ENCODE measurements around the gene ATG3. TPM values are rescaled to one million over a fixed set of nuclear protein-coding genes. Genes with fewer than 3 reads are reported as not detected.
"Not testable (repeated sequence)": the region's sequence is repeated elsewhere in the genome, so short reads cannot be mapped to it uniquely, and the experiment has no call there.

The ATG3 gene
- polyA plus RNA-seq, 2 donors, result 13.6 to 43.0 TPM

GRCh38 chr3:112564940-112565305 is 3.2 kb upstream of the ATG3 start:
- Histone ChIP-seq H3K4me3 (ENCODE audit: low read depth in 1 of 2, low read length in 2 of 2) (no peak overlapping the region), H3K9me3 (ENCODE audit: control insufficient read depth in 2 of 2, insufficient read depth in 1 of 2, low read depth in 1 of 2, low read length in 1 of 2) (no peaks in the 10 kb centered on the region), H3K27ac (ENCODE audit: low read depth in 2 of 2, low read length in 1 of 2) (no peak overlapping the region), H3K4me1 (ENCODE audit: control insufficient read depth in 2 of 2, insufficient read depth in 2 of 2, low read length in 1 of 2) (no peaks in the 10 kb centered on the region), H3K36me3 (ENCODE audit: control insufficient read depth in 2 of 2, insufficient read depth in 2 of 2, low read length in 1 of 2) (no peaks in the 10 kb centered on the region), H3K27me3 (ENCODE audit: control insufficient read depth in 1 of 2, insufficient read depth in 2 of 2, low read length in 2 of 2) (no peaks in the 10 kb centered on the region)

DNA sequence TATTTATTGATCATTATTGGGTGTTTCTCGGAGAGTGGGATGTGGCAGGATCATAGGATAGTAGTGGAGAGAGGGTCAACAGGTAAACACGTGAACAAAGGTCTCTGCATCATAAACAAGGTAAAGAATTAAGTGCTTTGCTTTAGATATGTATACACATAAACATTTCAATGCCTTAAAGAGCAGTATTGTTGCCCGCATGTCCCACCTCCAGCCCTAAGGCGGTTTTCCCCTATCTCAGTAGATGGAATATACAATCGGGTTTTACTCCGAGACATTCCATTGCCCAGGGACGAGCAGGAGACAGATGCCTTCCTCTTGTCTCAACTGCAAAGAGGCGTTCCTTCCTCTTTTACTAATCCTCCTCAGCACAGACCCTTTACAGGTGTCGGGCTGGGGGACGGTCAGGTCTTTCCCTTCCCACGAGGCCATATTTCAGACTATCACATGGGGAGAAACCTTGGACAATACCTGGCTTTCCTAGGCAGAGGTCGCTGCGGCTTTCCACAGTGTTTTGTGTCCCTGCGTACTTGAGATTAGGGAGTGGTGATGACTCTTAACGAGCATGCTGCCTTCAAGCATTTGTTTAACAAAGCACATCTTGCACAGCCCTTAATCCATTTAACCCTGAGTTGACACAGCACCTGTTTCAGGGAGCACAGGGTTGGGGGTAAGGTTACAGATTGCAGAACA is 2.6 kb upstream of the ATG3 start:
- H3K9me3 ChIP-seq (ENCODE audit: control insufficient read depth in 2 of 2, insufficient read depth in 1 of 2, low read depth in 1 of 2, low read length in 1 of 2); H3K36me3 ChIP-seq (ENCODE audit: control insufficient read depth in 2 of 2, insufficient read depth in 2 of 2, low read length in 1 of 2); H3K4me1 ChIP-seq (ENCODE audit: control insufficient read depth in 2 of 2, insufficient read depth in 2 of 2, low read length in 1 of 2); H3K27me3 ChIP-seq (ENCODE audit: control insufficient read depth in 1 of 2, insufficient read depth in 2 of 2, low read length in 2 of 2); H3K27ac ChIP-seq (ENCODE audit: low read depth in 2 of 2, low read length in 1 of 2); H3K4me3 ChIP-seq (ENCODE audit: low read depth in 1 of 2, low read length in 2 of 2): not testable (repeated sequence)
- 74 to 79% methylated on average over 12 to 14 of the region's 15 CpGs for WGBS, 2 donors

GRCh38 chr3:112561484-112561733 is 353 bp downstream of the ATG3 start:
- Histone ChIP-seq H3K4me3 (ENCODE audit: low read depth in 1 of 2, low read length in 2 of 2) (peak overlapping the region; percentile 82 to 99), H3K4me1 (ENCODE audit: control insufficient read depth in 2 of 2, insufficient read depth in 2 of 2, low read length in 1 of 2) (no peaks in the 10 kb centered on the region), H3K9me3 (ENCODE audit: control insufficient read depth in 2 of 2, insufficient read depth in 1 of 2, low read depth in 1 of 2, low read length in 1 of 2) (no peaks in the 10 kb centered on the region), H3K27ac (ENCODE audit: low read depth in 2 of 2, low read length in 1 of 2) (peak overlapping the region; percentile 98 to 100), H3K27me3 (ENCODE audit: control insufficient read depth in 1 of 2, insufficient read depth in 2 of 2, low read length in 2 of 2) (no peaks in the 10 kb centered on the region), H3K36me3 (ENCODE audit: control insufficient read depth in 2 of 2, insufficient read depth in 2 of 2, low read length in 1 of 2) (peaks cover 0 to 3% of the 10 kb centered on the region in 2 donors)
- 0 to 1% methylated on average over 28 to 29 of the region's 29 CpGs for WGBS, 2 donors

- WGBS, 2 donors, result 0 to 1% methylated on average over 29 of the region's 29 CpGs
- Histone ChIP-seq H3K9me3 (ENCODE audit: control insufficient read depth in 2 of 2, insufficient read depth in 1 of 2, low read depth in 1 of 2, low read length in 1 of 2) (no peaks in the 10 kb centered on the region), H3K4me1 (ENCODE audit: control insufficient read depth in 2 of 2, insufficient read depth in 2 of 2, low read length in 1 of 2) (no peaks in the 10 kb centered on the region), H3K27ac (ENCODE audit: low read depth in 2 of 2, low read length in 1 of 2) (peak overlapping the region; percentile 98 to 100), H3K36me3 (ENCODE audit: control insufficient read depth in 2 of 2, insufficient read depth in 2 of 2, low read length in 1 of 2) (peaks cover 0 to 3% of the 10 kb centered on the region in 2 donors), H3K27me3 (ENCODE audit: control insufficient read depth in 1 of 2, insufficient read depth in 2 of 2, low read length in 2 of 2) (no peaks in the 10 kb centered on the region), H3K4me3 (ENCODE audit: low read depth in 1 of 2, low read length in 2 of 2) (peak overlapping the region; percentile 82 to 99)
Observed at GRCh38 chr3:112560721-112561483, 860 bp downstream of the ATG3 start.

DNA sequence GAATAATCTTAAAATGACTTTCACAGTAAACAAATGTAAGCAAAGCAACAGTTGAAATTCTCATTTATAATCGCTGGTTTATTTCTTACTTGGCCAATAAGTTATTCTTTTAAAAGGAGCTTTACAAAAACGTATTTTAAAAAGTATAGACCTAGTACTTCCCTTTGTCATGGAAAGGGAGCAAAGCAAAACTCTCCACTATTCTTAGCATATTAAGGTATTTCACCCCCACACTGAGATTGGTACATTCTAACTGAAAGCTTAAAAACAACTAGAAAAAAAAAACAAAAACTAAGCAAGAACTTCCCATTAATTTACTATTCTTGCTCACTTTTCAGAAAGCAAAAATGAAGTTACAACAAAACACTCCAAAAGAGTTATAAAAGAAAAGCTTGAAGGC is 1.5 kb downstream of the ATG3 start:
- no peaks in the 10 kb centered on the region for H3K4me1 ChIP-seq (ENCODE audit: control insufficient read depth in 2 of 2, insufficient read depth in 2 of 2, low read length in 1 of 2)
- WGBS, 2 donors, result 15 to 23% methylated on average over 2 of the region's 2 CpGs
- peak overlapping the region in 1 of 2 donors; percentile 82 for H3K4me3 ChIP-seq (ENCODE audit: low read depth in 1 of 2, low read length in 2 of 2)
- H3K9me3 ChIP-seq (ENCODE audit: control insufficient read depth in 2 of 2, insufficient read depth in 1 of 2, low read depth in 1 of 2, low read length in 1 of 2), result no peaks in the 10 kb centered on the region
- H3K36me3 ChIP-seq (ENCODE audit: control insufficient read depth in 2 of 2, insufficient read depth in 2 of 2, low read length in 1 of 2), result peaks cover 0 to 3% of the 10 kb centered on the region in 2 donors
- no peaks in the 10 kb centered on the region for H3K27me3 ChIP-seq (ENCODE audit: control insufficient read depth in 1 of 2, insufficient read depth in 2 of 2, low read length in 2 of 2)
- H3K27ac ChIP-seq (ENCODE audit: low read depth in 2 of 2, low read length in 1 of 2), result no peak overlapping the region

DNA sequence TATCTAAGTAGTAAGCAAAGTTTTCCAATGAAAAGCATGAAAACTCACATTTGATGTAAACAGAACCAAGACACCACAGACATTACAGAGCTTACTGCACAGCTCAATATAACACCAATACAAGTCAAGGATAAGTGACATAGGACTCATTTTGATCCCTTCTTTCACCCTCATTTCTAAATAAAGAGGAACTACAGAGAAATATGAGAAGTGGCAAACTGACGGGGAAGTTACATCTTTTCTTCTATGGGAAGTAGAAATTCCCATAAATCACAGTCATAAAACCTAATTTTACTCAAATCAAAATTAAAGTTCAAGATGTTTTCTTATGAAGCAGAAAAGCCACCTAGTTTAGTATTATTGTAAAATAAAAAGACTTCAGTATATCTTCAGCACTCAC is 3.8 kb downstream of the ATG3 start:
- 75 to 92% methylated on average over 1 of the region's 1 CpG for WGBS, 2 donors
- no peaks in the 10 kb centered on the region for H3K4me1 ChIP-seq (ENCODE audit: control insufficient read depth in 2 of 2, insufficient read depth in 2 of 2, low read length in 1 of 2)
- H3K27ac ChIP-seq (ENCODE audit: low read depth in 2 of 2, low read length in 1 of 2), result no peak overlapping the region

GRCh38 chr3:112555535-112556170 is 6.1 kb downstream of the ATG3 start:
- peaks cover 0 to 3% of the 10 kb centered on the region in 2 donors for H3K36me3 ChIP-seq (ENCODE audit: control insufficient read depth in 2 of 2, insufficient read depth in 2 of 2, low read length in 1 of 2)
- H3K9me3 ChIP-seq (ENCODE audit: control insufficient read depth in 2 of 2, insufficient read depth in 1 of 2, low read depth in 1 of 2, low read length in 1 of 2), result no peaks in the 10 kb centered on the region
- no peaks in the 10 kb centered on the region for H3K4me1 ChIP-seq (ENCODE audit: control insufficient read depth in 2 of 2, insufficient read depth in 2 of 2, low read length in 1 of 2)
- H3K27me3 ChIP-seq (ENCODE audit: control insufficient read depth in 1 of 2, insufficient read depth in 2 of 2, low read length in 2 of 2), result no peaks in the 10 kb centered on the region
- H3K4me3 ChIP-seq (ENCODE audit: low read depth in 1 of 2, low read length in 2 of 2), result no peak overlapping the region
- H3K27ac ChIP-seq (ENCODE audit: low read depth in 2 of 2, low read length in 1 of 2), result no peak overlapping the region
- WGBS, 2 donors, result 77 to 80% methylated on average over 1 of the region's 1 CpG

More for the DNA sequence above, 3.8 kb downstream of the ATG3 start:
- H3K9me3 ChIP-seq (ENCODE audit: control insufficient read depth in 2 of 2, insufficient read depth in 1 of 2, low read depth in 1 of 2, low read length in 1 of 2), result no peaks in the 10 kb centered on the region
- H3K27me3 ChIP-seq (ENCODE audit: control insufficient read depth in 1 of 2, insufficient read depth in 2 of 2, low read length in 2 of 2), result no peaks in the 10 kb centered on the region
- peaks cover 0 to 3% of the 10 kb centered on the region in 2 donors for H3K36me3 ChIP-seq (ENCODE audit: control insufficient read depth in 2 of 2, insufficient read depth in 2 of 2, low read length in 1 of 2)
- no peak overlapping the region for H3K4me3 ChIP-seq (ENCODE audit: low read depth in 1 of 2, low read length in 2 of 2)

GRCh38 chr3:112550859-112551258 is 10.9 kb downstream of the ATG3 start:
- Histone ChIP-seq H3K36me3 (ENCODE audit: control insufficient read depth in 2 of 2, insufficient read depth in 2 of 2, low read length in 1 of 2) (peaks cover 0 to 3% of the 10 kb centered on the region in 2 donors), H3K4me3 (ENCODE audit: low read depth in 1 of 2, low read length in 2 of 2) (no peak overlapping the region), H3K27ac (ENCODE audit: low read depth in 2 of 2, low read length in 1 of 2) (no peak overlapping the region), H3K9me3 (ENCODE audit: control insufficient read depth in 2 of 2, insufficient read depth in 1 of 2, low read depth in 1 of 2, low read length in 1 of 2) (no peaks in the 10 kb centered on the region), H3K4me1 (ENCODE audit: control insufficient read depth in 2 of 2, insufficient read depth in 2 of 2, low read length in 1 of 2) (no peaks in the 10 kb centered on the region), H3K27me3 (ENCODE audit: control insufficient read depth in 1 of 2, insufficient read depth in 2 of 2, low read length in 2 of 2) (no peaks in the 10 kb centered on the region)
- 28 to 38% methylated on average over 1 of the region's 1 CpG for WGBS, 2 donors

DNA sequence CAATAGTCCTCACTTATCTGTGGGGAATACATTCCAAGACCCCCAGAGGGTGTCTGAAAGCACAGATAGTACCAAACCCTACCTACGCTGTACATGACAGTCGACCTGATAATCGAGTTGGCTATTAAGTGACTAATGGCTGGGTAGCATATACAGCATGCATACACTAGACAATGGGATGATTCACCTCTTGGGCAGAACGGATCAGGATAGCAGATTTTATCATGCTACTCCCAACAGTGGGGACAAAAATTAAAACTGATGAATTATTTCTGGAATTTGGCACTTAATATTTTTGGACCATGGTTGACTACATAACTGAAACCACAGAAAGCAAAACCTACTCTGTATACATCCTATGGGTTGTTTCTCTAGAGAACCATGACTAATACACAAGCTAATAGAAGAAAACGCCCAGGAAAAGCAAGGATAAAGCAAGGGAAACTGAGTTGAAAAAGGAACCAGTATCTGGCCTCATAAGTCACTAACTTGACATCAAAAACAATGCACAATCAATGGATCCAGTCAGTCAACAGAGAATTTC is 15.5 kb downstream of the ATG3 start:
- Histone ChIP-seq H3K36me3 (ENCODE audit: control insufficient read depth in 2 of 2, insufficient read depth in 2 of 2, low read length in 1 of 2) (peaks cover 0 to 4% of the 10 kb centered on the region in 2 donors), H3K27me3 (ENCODE audit: control insufficient read depth in 1 of 2, insufficient read depth in 2 of 2, low read length in 2 of 2) (no peaks in the 10 kb centered on the region), H3K4me3 (ENCODE audit: low read depth in 1 of 2, low read length in 2 of 2) (no peak overlapping the region), H3K27ac (ENCODE audit: low read depth in 2 of 2, low read length in 1 of 2) (no peak overlapping the region), H3K4me1 (ENCODE audit: control insufficient read depth in 2 of 2, insufficient read depth in 2 of 2, low read length in 1 of 2) (no peaks in the 10 kb centered on the region), H3K9me3 (ENCODE audit: control insufficient read depth in 2 of 2, insufficient read depth in 1 of 2, low read depth in 1 of 2, low read length in 1 of 2) (no peaks in the 10 kb centered on the region)
- 63 to 82% methylated on average over 5 of the region's 5 CpGs for WGBS, 2 donors

All from esophagus (tissue), 2 donors.